ENCODE data around the gene ELOA2.
"Not testable (repeated sequence)": the region's sequence is repeated elsewhere in the genome, so short reads cannot be mapped to it uniquely, and the experiment has no call there.

Gene ELOA2

DNA sequence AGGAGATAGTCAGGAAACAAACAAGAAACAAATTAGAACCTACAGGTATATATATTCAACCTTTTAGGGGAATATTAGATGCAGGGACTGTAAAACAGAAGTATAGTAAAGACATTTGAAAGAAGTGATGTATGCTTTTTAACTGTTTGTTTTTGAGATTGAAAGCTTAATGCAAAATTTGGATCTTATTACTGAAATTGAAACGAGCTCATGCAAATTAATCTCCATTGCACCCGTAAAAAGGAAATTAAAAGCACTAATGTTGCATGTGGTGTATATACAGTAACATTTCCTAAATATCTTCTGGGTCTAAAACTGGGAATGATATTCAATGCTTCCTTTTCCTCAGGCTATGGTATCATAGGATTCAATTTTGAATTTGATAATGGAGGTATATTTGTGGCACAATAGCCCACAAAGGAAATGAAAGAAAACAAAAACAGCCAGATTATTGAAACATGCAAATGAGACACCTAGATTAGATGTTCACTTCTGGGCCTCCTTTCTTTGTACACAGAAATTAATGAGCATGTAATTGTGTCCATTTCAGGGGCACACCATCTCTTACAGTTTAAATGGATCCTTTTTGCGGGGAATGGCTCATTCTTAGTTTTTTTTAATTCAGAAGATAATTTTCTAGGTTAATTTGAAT is 1.6 kb upstream of the ELOA2 start:
- H3K27me3 ChIP-seq: no peaks in the 10 kb centered on the region
- H3K9me3 ChIP-seq: no peaks in the 10 kb centered on the region
- TF ChIP-seq, protein P1, sequence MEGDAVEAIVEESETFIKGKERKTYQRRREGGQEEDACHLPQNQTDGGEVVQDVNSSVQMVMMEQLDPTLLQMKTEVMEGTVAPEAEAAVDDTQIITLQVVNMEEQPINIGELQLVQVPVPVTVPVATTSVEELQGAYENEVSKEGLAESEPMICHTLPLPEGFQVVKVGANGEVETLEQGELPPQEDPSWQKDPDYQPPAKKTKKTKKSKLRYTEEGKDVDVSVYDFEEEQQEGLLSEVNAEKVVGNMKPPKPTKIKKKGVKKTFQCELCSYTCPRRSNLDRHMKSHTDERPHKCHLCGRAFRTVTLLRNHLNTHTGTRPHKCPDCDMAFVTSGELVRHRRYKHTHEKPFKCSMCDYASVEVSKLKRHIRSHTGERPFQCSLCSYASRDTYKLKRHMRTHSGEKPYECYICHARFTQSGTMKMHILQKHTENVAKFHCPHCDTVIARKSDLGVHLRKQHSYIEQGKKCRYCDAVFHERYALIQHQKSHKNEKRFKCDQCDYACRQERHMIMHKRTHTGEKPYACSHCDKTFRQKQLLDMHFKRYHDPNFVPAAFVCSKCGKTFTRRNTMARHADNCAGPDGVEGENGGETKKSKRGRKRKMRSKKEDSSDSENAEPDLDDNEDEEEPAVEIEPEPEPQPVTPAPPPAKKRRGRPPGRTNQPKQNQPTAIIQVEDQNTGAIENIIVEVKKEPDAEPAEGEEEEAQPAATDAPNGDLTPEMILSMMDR (IDR thresholded peaks at IDR 0.05): no peak
- no peak overlapping the region for H3K27ac ChIP-seq
- H3K36me3 ChIP-seq: no peaks in the 10 kb centered on the region
- no peak overlapping the region for H3K4me3 ChIP-seq (ENCODE audit: low read depth in 1 of 2, low read length in 1 of 2)
- H3K4me1 ChIP-seq (ENCODE audit: control insufficient read depth in 1 of 2, insufficient read depth in 1 of 2, low read depth in 1 of 2, low read length in 1 of 2): no peaks in the 10 kb centered on the region

DNA sequence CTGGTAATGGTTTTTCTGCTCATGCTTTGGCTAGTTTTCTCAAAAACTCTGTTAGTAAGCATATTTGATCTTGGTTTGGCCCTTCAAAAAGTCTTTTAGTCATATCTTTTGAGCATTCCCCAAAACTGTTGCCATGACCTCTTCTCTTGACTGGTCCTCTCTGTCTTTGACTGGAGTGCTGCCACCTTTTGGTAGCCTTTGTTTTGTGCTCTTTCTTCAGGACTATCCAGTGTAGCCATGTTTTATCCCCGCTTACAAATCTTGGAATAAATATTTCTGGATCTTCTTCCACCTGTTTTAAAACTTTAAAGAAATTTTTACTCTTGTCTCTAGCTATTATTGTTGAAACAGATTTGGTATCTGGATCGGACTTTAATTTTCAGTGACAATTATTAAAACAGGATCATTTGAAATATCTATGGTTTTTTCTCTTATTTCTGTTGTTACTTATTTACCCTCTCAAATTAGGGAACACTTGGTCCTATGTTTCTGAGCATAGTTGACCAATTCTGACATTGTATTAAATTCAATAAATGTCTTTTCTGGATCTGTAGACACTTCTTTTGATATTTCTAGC is 965 bp upstream of the ELOA2 start:
- Histone ChIP-seq H3K27me3 (no peaks in the 10 kb centered on the region), H3K36me3 (no peaks in the 10 kb centered on the region), H3K4me3 (ENCODE audit: low read depth in 1 of 2, low read length in 1 of 2) (no peak overlapping the region), H3K27ac (no peak overlapping the region), H3K9me3 (no peaks in the 10 kb centered on the region), H3K4me1 (ENCODE audit: control insufficient read depth in 1 of 2, insufficient read depth in 1 of 2, low read depth in 1 of 2, low read length in 1 of 2) (no peaks in the 10 kb centered on the region)
- TF ChIP-seq, protein P1 (IDR thresholded peaks at IDR 0.05): no peak

DNA sequence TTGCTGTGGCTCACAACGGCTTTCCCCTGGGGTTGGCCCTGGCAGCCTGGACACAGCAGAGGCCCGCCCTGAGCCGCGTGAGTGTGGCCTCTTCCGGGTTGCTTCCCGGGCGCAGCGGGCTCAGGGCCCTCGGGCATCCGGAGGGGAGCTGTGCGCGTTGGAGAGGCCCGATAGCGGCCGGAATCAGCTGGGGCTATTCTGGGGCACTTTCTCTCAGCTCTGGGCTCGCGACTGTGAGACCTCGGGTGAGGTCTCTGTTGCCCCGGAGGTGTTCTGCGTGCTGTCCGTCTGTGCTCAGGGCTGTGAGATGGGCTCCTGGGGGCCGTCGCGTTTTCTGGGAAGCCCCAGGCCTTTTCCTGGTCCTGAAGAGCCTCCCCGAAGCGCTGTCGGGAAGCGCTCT is 830 bp downstream of the ELOA2 start:
- H3K27ac ChIP-seq; H3K4me3 ChIP-seq (ENCODE audit: low read depth in 1 of 2, low read length in 1 of 2); H3K27me3 ChIP-seq; H3K36me3 ChIP-seq; H3K4me1 ChIP-seq (ENCODE audit: control insufficient read depth in 1 of 2, insufficient read depth in 1 of 2, low read depth in 1 of 2, low read length in 1 of 2); H3K9me3 ChIP-seq: not testable (repeated sequence)

DNA sequence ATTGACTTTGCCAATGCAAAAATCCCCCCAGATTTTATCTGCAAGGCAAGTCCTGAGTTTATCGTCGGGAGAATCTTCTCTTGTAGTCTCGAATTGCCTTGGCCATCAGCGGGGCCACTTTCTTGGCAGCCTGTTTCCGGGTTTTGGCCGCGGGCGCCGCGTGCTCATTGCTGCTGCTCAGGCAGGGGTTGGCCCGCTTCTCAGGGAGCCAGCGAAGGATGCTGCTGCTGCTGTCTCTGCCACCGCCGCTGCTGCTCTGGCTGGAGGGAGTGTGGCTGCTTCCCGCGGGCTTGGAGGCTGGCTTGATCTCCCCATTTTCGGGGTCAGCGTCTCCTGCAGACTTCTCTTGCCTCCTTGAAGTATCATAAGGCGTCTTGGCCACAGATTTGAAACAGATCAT is 2.5 kb downstream of the ELOA2 start:
- Histone ChIP-seq H3K4me1 (ENCODE audit: control insufficient read depth in 1 of 2, insufficient read depth in 1 of 2, low read depth in 1 of 2, low read length in 1 of 2) (no peaks in the 10 kb centered on the region), H3K4me3 (ENCODE audit: low read depth in 1 of 2, low read length in 1 of 2) (no peak overlapping the region), H3K9me3 (no peaks in the 10 kb centered on the region), H3K36me3 (no peaks in the 10 kb centered on the region), H3K27me3 (no peaks in the 10 kb centered on the region), H3K27ac (no peak overlapping the region)
- TF ChIP-seq, protein P1 (IDR thresholded peaks at IDR 0.05): no peak

DNA sequence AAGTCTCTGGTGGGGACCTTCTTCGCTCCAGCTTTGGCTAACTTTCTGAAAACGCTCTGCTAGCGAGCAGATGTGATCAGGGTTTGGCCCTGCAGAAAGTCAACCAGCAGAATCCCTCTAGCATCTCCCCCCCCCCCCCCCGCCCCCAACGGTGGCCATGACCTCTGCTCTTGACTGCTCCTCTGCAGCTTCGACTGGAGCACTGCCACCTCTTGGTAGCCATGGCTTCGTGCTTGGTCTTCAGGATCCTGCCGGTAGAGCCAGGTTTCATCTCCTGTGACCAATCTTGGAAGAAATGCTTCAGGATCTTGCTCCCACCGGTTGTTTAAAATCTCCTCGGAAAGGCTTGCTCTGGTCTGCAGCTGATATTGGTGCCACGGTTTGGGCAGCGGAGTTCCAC is 4.5 kb downstream of the ELOA2 start:
- H3K4me1 ChIP-seq (ENCODE audit: control insufficient read depth in 1 of 2, insufficient read depth in 1 of 2, low read depth in 1 of 2, low read length in 1 of 2); H3K4me3 ChIP-seq (ENCODE audit: low read depth in 1 of 2, low read length in 1 of 2); H3K36me3 ChIP-seq; H3K27ac ChIP-seq; H3K27me3 ChIP-seq; H3K9me3 ChIP-seq: not testable (repeated sequence)

DNA sequence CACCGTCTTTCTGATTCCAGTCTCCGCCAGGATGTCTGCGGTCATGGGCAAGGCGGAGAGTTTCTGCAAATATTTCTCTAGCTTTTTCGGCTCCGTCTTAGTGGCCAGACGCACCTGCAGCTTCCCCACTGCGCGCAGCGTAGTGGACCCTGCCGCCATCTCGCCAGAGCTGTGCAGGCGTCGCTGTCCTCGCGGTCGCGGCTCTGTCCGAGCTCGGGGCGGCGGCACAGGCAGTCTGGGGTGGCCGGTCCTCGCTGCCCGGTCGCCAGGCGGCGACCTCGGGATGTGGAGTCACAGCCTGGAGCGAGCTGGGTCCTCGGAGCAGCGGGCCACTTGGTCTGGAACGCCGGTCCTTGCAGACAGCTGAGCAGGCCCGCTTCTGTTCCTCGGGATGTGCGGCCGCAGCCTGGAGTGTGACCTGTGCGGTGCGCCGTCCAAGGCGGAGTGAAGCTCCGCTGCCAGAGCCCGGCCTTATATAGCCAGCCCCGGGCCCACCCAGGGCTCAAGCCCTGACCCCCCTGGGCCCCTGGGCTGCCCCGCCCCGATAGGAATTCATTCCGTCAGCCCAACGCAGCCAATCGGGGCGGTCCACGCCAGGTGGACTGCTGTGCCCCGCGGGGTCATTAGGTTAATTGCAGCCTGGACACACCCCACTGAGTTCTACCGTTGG is 5.6 kb downstream of the ELOA2 start:
- not testable (repeated sequence) for H3K36me3 ChIP-seq, H3K9me3 ChIP-seq, H3K27me3 ChIP-seq

DNA sequence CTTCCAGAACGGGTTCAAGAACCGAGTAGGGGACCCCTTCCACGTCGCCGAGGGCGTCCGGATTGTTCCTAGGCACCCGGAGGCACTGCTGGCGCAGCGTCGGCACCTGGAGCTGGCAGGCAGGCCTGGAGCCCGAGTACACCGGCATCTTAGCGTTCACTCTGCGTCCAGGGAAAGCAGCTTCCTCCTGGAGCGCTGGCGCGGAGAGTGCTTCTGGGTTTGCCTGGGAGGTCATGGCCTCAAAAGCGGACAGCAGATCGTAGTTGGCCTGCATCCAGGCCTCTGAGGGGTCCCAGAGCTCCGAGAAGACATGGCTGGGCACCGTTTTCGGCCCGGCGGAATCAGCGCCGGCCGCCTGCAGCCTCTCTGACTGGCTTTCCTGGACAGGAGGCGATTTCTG is 6.7 kb downstream of the ELOA2 start:
- H3K36me3 ChIP-seq; H3K27ac ChIP-seq; H3K4me3 ChIP-seq (ENCODE audit: low read depth in 1 of 2, low read length in 1 of 2); H3K27me3 ChIP-seq; H3K9me3 ChIP-seq; H3K4me1 ChIP-seq (ENCODE audit: control insufficient read depth in 1 of 2, insufficient read depth in 1 of 2, low read depth in 1 of 2, low read length in 1 of 2): not testable (repeated sequence)

More for the DNA sequence above, 5.6 kb downstream of the ELOA2 start:
- not testable (repeated sequence) for H3K27ac ChIP-seq; H3K4me1 ChIP-seq (ENCODE audit: control insufficient read depth in 1 of 2, insufficient read depth in 1 of 2, low read depth in 1 of 2, low read length in 1 of 2); H3K4me3 ChIP-seq (ENCODE audit: low read depth in 1 of 2, low read length in 1 of 2)

DNA sequence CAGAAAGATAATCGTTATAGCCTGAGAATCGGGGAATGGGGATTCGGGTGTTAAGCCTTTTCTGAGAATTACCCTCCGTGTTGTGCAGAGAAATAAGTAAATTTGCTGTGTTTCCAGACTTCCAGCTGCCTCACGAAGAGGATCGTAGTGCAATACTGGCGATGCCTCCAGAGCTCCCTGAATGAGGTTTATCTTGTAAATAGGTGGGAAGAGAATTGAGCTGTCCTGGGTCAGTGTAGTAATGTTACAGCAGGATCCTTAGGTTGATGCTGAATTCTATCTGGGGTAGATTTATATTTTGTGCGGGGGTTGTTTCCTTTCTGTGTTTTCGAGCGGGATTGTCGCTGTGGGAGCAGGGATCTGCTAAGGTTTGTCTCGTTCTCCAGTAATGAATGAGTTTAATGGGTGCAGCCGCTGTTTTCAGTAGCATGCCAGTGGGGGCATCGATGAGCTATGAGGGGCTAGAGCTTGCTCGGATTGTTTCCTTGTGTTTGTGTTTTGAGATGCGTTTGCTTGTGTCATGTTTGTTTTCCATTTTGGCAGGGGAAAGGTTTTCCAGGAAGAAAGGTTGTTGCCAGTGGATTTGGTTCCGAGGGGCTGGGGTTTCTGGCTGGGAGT is 9.8 kb downstream of the ELOA2 start:
- not testable (repeated sequence) for H3K4me1 ChIP-seq (ENCODE audit: control insufficient read depth in 1 of 2, insufficient read depth in 1 of 2, low read depth in 1 of 2, low read length in 1 of 2); H3K36me3 ChIP-seq; H3K4me3 ChIP-seq (ENCODE audit: low read depth in 1 of 2, low read length in 1 of 2); H3K27ac ChIP-seq; H3K27me3 ChIP-seq; H3K9me3 ChIP-seq

DNA sequence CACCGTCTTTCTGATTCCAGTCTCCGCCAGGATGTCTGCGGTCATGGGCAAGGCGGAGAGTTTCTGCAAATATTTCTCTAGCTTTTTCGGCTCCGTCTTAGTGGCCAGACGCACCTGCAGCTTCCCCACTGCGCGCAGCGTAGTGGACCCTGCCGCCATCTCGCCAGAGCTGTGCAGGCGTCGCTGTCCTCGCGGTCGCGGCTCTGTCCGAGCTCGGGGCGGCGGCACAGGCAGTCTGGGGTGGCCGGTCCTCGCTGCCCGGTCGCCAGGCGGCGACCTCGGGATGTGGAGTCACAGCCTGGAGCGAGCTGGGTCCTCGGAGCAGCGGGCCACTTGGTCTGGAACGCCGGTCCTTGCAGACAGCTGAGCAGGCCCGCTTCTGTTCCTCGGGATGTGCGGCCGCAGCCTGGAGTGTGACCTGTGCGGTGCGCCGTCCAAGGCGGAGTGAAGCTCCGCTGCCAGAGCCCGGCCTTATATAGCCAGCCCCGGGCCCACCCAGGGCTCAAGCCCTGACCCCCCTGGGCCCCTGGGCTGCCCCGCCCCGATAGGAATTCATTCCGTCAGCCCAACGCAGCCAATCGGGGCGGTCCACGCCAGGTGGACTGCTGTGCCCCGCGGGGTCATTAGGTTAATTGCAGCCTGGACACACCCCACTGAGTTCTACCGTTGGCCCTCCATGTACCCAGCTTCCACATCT is 11.5 kb downstream of the ELOA2 start:
- not testable (repeated sequence) for H3K27me3 ChIP-seq; H3K36me3 ChIP-seq; H3K4me3 ChIP-seq (ENCODE audit: low read depth in 1 of 2, low read length in 1 of 2); H3K4me1 ChIP-seq (ENCODE audit: control insufficient read depth in 1 of 2, insufficient read depth in 1 of 2, low read depth in 1 of 2, low read length in 1 of 2); H3K9me3 ChIP-seq; H3K27ac ChIP-seq

DNA sequence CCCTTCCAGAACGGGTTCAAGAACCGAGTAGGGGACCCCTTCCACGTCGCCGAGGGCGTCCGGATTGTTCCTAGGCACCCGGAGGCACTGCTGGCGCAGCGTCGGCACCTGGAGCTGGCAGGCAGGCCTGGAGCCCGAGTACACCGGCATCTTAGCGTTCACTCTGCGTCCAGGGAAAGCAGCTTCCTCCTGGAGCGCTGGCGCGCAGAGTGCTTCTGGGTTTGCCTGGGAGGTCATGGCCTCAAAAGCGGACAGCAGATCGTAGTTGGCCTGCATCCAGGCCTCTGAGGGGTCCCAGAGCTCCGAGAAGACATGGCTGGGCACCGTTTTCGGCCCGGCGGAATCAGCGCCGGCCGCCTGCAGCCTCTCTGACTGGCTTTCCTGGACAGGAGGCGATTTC is 12.6 kb downstream of the ELOA2 start:
- H3K36me3 ChIP-seq; H3K27me3 ChIP-seq; H3K4me1 ChIP-seq (ENCODE audit: control insufficient read depth in 1 of 2, insufficient read depth in 1 of 2, low read depth in 1 of 2, low read length in 1 of 2); H3K27ac ChIP-seq; H3K4me3 ChIP-seq (ENCODE audit: low read depth in 1 of 2, low read length in 1 of 2); H3K9me3 ChIP-seq: not testable (repeated sequence)
